Mucosa of descending colon (tissue), 3 donors: ENCODE results near the gene TMEM52. TPM values are rescaled to one million over a fixed set of nuclear protein-coding genes. Genes with fewer than 3 reads are reported as not detected.
"Not testable (repeated sequence)": the region's sequence is repeated elsewhere in the genome, so short reads cannot be mapped to it uniquely, and the experiment has no call there.

Experiments used
- ATAC-seq: fragments of 200-7000 bp; cut with Tn5 transposase; one replicate; pipeline ENCODE4 v1.9.1; 2020; ENCODE audit warnings: mild to moderate bottlenecking, moderate library complexity
- DNase-seq, 3 donors: peaks; one replicate each; pipeline ENCODE4 v3.0.0-alpha.2; 2020
- H3K36me3 ChIP-seq: fragments of 200-600 bp; one replicate; pipeline ENCODE4 v1.8.0; 2021; ENCODE audit warnings: low read depth, mild to moderate bottlenecking
- H3K4me1 ChIP-seq: fragments of 200-600 bp; one replicate; pipeline ENCODE4 v1.8.0; 2021; ENCODE audit warnings: low read depth, mild to moderate bottlenecking
- H3K4me3 ChIP-seq: fragments of 200-600 bp; one replicate; pipeline ENCODE4 v1.8.0; 2021; ENCODE audit warnings: mild to moderate bottlenecking
- H3K9me3 ChIP-seq: fragments of 200-600 bp; one replicate; pipeline ENCODE4 v1.8.0; 2021; ENCODE audit warnings: mild to moderate bottlenecking
- intact Hi-C, 2 donors: fragments of 100-400 bp; cut with DNase I in 1 of 2; cut with micrococcal nuclease in 1 of 2; formaldehyde crosslinking; loops; one replicate each; pipeline versions ENCODE4 v1.11.0 to v1.11.1; 2022; cut with DNase I, micrococcal nuclease
- total RNA-seq, 3 donors: library from RNA; stranded (reverse); fragmentation: NEBNext Ultra II Directional in 2 of 3; extraction: Animal tissue kit (Norgen Biotek cat#: 25700) in 2 of 3; gene quantifications; one replicate each; pipeline versions ENCODE4 v1.2.1 to v1.2.4, GENCODE V29; 2021 to 2023
- TF ChIP-seq, protein P1 (sequence below): fragments of 200-600 bp; IDR thresholded peaks from one replicate; pipeline ENCODE4 v1.8.0; 2022; ENCODE audit warnings: antibody characterized with exemption, mild to moderate bottlenecking
- donor health status: DM: no; HTN: no; CAD: no; lungs with moderate emphysema.
- donor health status: DM: no; HTN: no; CAD: no.
- donor health status: DM: no; HTN: yes; CAD: no.

The TMEM52 gene
- total RNA-seq, 3 donors from 2014 or later = 1.8 to 4.0 (median 3.0) TPM

- Histone ChIP-seq H3K4me1 (peaks cover 36% of the 10 kb centered on the region), H3K9me3 (no peaks in the 10 kb centered on the region), H3K4me3 (no peak overlapping the region), H3K36me3 (no peaks in the 10 kb centered on the region)
- ATAC-seq (no peak), DNase-seq (peak in 1 of 3 donors; percentile 32)
- TF ChIP-seq, protein P1, sequence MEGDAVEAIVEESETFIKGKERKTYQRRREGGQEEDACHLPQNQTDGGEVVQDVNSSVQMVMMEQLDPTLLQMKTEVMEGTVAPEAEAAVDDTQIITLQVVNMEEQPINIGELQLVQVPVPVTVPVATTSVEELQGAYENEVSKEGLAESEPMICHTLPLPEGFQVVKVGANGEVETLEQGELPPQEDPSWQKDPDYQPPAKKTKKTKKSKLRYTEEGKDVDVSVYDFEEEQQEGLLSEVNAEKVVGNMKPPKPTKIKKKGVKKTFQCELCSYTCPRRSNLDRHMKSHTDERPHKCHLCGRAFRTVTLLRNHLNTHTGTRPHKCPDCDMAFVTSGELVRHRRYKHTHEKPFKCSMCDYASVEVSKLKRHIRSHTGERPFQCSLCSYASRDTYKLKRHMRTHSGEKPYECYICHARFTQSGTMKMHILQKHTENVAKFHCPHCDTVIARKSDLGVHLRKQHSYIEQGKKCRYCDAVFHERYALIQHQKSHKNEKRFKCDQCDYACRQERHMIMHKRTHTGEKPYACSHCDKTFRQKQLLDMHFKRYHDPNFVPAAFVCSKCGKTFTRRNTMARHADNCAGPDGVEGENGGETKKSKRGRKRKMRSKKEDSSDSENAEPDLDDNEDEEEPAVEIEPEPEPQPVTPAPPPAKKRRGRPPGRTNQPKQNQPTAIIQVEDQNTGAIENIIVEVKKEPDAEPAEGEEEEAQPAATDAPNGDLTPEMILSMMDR = no peak
- intact Hi-C loops = no loop called here
These were observed 29.9 kb downstream of the TMEM52 start for GRCh38 chr1:1889090-1889750.

- H3K9me3 ChIP-seq, intact Hi-C loops, ATAC-seq, H3K4me3 ChIP-seq, H3K36me3 ChIP-seq: not testable (repeated sequence)
- DNase-seq = peak in 1 of 3 donors; percentile 12
- peaks cover 57% of the 10 kb centered on the region for H3K4me1 ChIP-seq
These were observed 35.2 kb downstream of the TMEM52 start for GRCh38 chr1:1883890-1884289.

DNA sequence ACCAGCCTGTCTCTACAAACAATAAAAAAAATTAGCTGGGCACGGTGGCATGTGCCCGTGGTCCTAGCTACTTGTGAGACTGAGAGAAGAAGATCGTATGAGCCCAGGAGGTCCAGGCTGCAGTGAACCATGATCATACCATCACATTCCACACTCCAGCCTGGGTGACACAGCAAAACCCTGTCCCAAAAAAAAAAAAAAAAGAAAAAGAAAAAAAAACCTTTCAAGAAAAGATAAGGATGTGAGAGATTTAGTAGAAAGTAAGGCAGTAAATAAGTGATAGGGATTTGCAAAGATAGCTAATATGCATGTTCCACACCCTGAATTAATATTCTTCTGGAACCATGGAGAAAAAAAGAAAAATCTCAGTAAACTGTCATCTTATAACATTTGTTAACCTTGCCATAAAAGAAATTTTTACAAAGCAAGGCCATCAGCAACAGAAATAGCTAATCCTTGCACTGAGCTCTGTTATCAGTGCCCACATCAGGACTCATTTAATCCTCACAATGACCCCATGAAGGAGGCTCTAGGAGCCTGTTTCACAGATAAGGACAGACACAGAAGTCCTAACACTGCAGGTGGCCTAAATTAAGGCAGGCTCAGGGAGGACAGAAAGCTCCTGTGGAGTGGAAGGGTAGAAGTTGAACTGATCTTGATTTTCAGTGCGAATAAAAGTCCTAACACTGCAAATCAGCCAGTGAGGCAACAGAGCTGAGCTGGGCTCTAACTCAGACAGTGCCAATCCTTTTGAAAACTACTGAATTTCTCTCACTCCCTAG, 35.8 kb downstream of the TMEM52 start:
- TF ChIP-seq, protein P1 = no peak
- H3K36me3 ChIP-seq = no peaks in the 10 kb centered on the region
- intact Hi-C loops = no loop called here
- H3K4me3 ChIP-seq = no peak overlapping the region
- H3K9me3 ChIP-seq = no peaks in the 10 kb centered on the region
- H3K4me1 ChIP-seq = peaks cover 55% of the 10 kb centered on the region
- peak in 1 of 3 donors; percentile 4 for DNase-seq
- ATAC-seq = no peak

DNA sequence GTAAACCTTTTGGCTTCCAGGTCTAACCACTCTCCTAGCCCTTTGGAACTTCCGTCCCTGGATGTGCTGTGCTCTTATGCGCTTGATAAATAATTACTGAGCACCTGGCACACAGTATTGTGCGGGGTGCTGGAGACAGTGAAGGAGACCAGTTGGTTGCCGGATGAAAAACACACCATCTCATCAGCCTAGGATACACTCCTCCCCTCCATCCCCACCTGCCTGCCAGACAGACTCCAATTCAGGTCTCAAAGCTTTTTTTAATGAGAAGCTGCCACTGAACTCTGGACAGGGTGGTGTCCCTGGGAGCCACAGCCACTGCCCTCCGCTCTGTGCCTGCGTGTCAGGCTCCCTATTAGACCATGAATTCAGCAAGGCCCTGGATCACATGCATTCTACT, 37.4 kb downstream of the TMEM52 start:
- peak; percentile 93 for ATAC-seq

GRCh38 chr1:1880617-1881312, 38.3 kb downstream of the TMEM52 start:
- H3K4me3 ChIP-seq = no peak overlapping the region

More for the DNA sequence above, 37.4 kb downstream of the TMEM52 start:
- DNase-seq = peak; percentile 65 to 69 (median 69)
- intact Hi-C loops = no loop called here
- Histone ChIP-seq H3K4me3 (no peak overlapping the region), H3K36me3 (no peaks in the 10 kb centered on the region), H3K9me3 (no peaks in the 10 kb centered on the region), H3K4me1 (peaks cover 47% of the 10 kb centered on the region)
- TF ChIP-seq, protein P1 = no peak

More at GRCh38 chr1:1880617-1881312, 38.3 kb downstream of the TMEM52 start:
- DNase-seq (peak in 1 of 3 donors; percentile 13), ATAC-seq (peak; percentile 56)
- intact Hi-C loops = no loop called here
- no peaks in the 10 kb centered on the region for H3K36me3 ChIP-seq
- TF ChIP-seq, protein P1 = no peak
- no peaks in the 10 kb centered on the region for H3K9me3 ChIP-seq
- H3K4me1 ChIP-seq = peaks cover 46% of the 10 kb centered on the region
